ENCODE measurements around the gene GSS.

DNA sequence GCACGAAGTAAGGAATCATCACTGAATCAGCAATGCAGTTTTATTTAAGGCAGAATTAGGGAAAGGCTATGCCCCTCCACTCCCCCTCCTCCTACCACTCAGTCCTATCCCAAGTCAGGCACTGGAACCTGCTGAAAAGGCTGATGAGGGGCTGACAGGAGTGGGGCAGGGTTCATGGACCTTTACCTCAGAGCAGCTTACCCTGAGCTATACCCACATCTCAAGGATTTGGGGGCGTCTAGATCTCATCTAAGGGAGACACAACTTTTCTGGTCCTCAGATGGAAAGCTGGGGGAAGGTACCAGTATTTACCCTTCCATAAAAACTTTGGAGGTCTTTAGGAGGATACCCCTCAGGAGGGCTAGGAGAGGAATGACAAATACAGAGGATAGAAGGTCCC lies 27.2 kb downstream of the GSS start:
- TF ChIP-seq, protein P1, sequence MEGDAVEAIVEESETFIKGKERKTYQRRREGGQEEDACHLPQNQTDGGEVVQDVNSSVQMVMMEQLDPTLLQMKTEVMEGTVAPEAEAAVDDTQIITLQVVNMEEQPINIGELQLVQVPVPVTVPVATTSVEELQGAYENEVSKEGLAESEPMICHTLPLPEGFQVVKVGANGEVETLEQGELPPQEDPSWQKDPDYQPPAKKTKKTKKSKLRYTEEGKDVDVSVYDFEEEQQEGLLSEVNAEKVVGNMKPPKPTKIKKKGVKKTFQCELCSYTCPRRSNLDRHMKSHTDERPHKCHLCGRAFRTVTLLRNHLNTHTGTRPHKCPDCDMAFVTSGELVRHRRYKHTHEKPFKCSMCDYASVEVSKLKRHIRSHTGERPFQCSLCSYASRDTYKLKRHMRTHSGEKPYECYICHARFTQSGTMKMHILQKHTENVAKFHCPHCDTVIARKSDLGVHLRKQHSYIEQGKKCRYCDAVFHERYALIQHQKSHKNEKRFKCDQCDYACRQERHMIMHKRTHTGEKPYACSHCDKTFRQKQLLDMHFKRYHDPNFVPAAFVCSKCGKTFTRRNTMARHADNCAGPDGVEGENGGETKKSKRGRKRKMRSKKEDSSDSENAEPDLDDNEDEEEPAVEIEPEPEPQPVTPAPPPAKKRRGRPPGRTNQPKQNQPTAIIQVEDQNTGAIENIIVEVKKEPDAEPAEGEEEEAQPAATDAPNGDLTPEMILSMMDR (IDR thresholded peaks at IDR 0.05), result no peak
- no peak for TF ChIP-seq POLR2A (IDR thresholded peaks at IDR 0.05)
